ENCODE measurements around the gene DLG2.

DNA sequence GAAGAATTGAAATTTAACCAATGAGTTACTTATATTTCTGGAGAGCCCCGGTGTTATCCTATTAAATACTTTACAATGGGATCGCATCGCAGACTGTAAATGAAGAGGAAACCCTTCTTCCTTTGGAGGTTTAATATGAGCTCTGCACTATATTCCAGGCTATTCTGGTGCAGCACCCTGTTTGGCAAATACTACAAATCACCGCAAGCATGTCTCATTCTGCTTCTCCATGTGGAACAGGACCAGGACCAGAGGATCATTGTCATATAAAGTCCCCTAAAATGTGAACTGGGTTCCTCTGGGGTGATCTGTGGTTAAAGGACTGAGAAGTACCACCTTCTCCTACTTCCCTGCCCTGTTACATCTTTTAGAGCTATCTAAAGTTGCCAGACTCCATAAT lies 703.7 kb downstream of the DLG2 start:
- no peak for TF ChIP-seq GABPB1 (CRISPR knock-in tag; IDR thresholded peaks at IDR 0.05)
- no peak for TF ChIP-seq USF2 (CRISPR knock-in tag; IDR thresholded peaks at IDR 0.05)
- TF ChIP-seq NFYB (CRISPR knock-in tag; conservative IDR thresholded peaks at IDR 0.05; ENCODE audit: low read depth) = no peak
- TF ChIP-seq, protein P1, sequence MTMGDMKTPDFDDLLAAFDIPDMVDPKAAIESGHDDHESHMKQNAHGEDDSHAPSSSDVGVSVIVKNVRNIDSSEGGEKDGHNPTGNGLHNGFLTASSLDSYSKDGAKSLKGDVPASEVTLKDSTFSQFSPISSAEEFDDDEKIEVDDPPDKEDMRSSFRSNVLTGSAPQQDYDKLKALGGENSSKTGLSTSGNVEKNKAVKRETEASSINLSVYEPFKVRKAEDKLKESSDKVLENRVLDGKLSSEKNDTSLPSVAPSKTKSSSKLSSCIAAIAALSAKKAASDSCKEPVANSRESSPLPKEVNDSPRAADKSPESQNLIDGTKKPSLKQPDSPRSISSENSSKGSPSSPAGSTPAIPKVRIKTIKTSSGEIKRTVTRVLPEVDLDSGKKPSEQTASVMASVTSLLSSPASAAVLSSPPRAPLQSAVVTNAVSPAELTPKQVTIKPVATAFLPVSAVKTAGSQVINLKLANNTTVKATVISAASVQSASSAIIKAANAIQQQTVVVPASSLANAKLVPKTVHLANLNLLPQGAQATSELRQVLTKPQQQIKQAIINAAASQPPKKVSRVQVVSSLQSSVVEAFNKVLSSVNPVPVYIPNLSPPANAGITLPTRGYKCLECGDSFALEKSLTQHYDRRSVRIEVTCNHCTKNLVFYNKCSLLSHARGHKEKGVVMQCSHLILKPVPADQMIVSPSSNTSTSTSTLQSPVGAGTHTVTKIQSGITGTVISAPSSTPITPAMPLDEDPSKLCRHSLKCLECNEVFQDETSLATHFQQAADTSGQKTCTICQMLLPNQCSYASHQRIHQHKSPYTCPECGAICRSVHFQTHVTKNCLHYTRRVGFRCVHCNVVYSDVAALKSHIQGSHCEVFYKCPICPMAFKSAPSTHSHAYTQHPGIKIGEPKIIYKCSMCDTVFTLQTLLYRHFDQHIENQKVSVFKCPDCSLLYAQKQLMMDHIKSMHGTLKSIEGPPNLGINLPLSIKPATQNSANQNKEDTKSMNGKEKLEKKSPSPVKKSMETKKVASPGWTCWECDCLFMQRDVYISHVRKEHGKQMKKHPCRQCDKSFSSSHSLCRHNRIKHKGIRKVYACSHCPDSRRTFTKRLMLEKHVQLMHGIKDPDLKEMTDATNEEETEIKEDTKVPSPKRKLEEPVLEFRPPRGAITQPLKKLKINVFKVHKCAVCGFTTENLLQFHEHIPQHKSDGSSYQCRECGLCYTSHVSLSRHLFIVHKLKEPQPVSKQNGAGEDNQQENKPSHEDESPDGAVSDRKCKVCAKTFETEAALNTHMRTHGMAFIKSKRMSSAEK (CRISPR knock-in tag; IDR thresholded peaks at IDR 0.05; ENCODE audit: borderline replicate concordance) = no peak
- TF ChIP-seq CTCF (IDR thresholded peaks at IDR 0.05) = no peak
- TF ChIP-seq CREB1 (CRISPR knock-in tag; IDR thresholded peaks at IDR 0.05) = no peak
- no peak for TF ChIP-seq ZNF138 (CRISPR knock-in tag; conservative IDR thresholded peaks at IDR 0.05)

All from WTC11 (cell line).